Cardiac muscle cell (in vitro differentiated cells and primary cell): ENCODE data around the gene C16orf89. TPM values are rescaled to one million over a fixed set of nuclear protein-coding genes. Genes with fewer than 3 reads are reported as not detected.

Experiments used
- DNase-seq, 2 donors: peaks; one replicate each; pipeline versions ENCODE4 v3.0.0 to v3.0.0-alpha.2; 2010 to 2017; ENCODE audit warnings: low read depth in 1 of 2, low spot score in 1 of 2
- H3K27ac ChIP-seq: fragments of 200-600 bp; sonication (generic); 2 replicates; pipeline ENCODE4 v1.5.1; 2016
- H3K27me3 ChIP-seq: fragments of 200-600 bp; sonication (generic); 2 replicates; pipeline ENCODE4 v1.6.0; 2016; ENCODE audit warnings: control low read depth
- H3K36me3 ChIP-seq: fragments of 200-600 bp; sonication (generic); 2 replicates; pipeline ENCODE4 v1.5.1; 2016; ENCODE audit warnings: control low read depth
- H3K4me1 ChIP-seq: fragments of 200-600 bp; sonication (generic); 2 replicates; pipeline ENCODE4 v1.8.1; 2017; ENCODE audit warnings: low read depth, mild to moderate bottlenecking, mixed run types
- H3K4me3 ChIP-seq: fragments of 200-600 bp; sonication (generic); 2 replicates; pipeline ENCODE4 v1.5.1; 2016; ENCODE audit warnings: mild to moderate bottlenecking
- H3K9me3 ChIP-seq: fragments of 200-600 bp; sonication (generic); 2 replicates; pipeline ENCODE4 v1.5.1; 2017; ENCODE audit warnings: low read depth, mild to moderate bottlenecking, control low read depth
- polyA plus RNA-seq: library from polyadenylated mRNA; unstranded; fragments of >200 nt; fragmentation: Nextera tagmentation; extraction: Ambion mirVana; gene quantifications from 2 replicates; pipeline ENCODE4 v1.2.1, GENCODE V29; 2016
- total RNA-seq: library from RNA; depleted of rRNA; stranded (reverse); fragments of >200 nt; gene quantifications from 2 replicates; pipeline ENCODE4 v1.2.3, GENCODE V29; 2016
- TF ChIP-seq, protein P1 (sequence below): IDR thresholded peaks from 2 replicates; pipeline ENCODE4 v1.5.1; 2012; ENCODE audit warnings: low read depth, mild to moderate bottlenecking, low read length

C16orf89 gene
- total and polyA plus RNA-seq, 2 experiments from 2014 or later: 0.62 TPM; not detected in 1

- H3K27me3 ChIP-seq: no peaks in the 10 kb centered on the region
- TF ChIP-seq, protein P1, sequence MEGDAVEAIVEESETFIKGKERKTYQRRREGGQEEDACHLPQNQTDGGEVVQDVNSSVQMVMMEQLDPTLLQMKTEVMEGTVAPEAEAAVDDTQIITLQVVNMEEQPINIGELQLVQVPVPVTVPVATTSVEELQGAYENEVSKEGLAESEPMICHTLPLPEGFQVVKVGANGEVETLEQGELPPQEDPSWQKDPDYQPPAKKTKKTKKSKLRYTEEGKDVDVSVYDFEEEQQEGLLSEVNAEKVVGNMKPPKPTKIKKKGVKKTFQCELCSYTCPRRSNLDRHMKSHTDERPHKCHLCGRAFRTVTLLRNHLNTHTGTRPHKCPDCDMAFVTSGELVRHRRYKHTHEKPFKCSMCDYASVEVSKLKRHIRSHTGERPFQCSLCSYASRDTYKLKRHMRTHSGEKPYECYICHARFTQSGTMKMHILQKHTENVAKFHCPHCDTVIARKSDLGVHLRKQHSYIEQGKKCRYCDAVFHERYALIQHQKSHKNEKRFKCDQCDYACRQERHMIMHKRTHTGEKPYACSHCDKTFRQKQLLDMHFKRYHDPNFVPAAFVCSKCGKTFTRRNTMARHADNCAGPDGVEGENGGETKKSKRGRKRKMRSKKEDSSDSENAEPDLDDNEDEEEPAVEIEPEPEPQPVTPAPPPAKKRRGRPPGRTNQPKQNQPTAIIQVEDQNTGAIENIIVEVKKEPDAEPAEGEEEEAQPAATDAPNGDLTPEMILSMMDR: no peak
- no peak for DNase-seq
These were observed 50.4 kb downstream of the C16orf89 start for GRCh38 chr16:5015351-5015750.

DNA sequence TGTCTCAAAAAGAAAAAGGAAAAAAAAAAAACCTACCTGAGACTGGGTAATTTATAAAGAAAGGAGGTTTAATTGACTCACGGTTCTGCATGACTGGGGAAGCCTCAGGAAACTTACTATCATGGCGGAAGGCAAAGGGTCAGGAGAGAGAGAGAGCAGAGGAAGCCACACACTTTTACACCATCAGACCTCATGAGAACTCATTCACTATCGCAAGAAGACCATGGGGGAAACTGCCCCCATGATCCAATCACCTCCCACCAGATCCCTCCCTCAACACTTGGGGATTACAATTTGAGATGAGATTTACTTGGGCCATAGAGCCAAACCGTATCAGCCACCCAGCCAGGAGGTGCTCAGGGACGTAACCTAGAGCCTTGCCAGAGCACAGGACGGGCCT, 52.9 kb downstream of the C16orf89 start:
- no peak overlapping the region for H3K4me3 ChIP-seq
- TF ChIP-seq, protein P1: no peak
- H3K4me1 ChIP-seq: no peaks in the 10 kb centered on the region
- no peak overlapping the region for H3K27ac ChIP-seq
- no peaks in the 10 kb centered on the region for H3K9me3 ChIP-seq
- H3K36me3 ChIP-seq: no peaks in the 10 kb centered on the region
- no peaks in the 10 kb centered on the region for H3K27me3 ChIP-seq
- no peak for DNase-seq

More at GRCh38 chr16:5015351-5015750, 50.4 kb downstream of the C16orf89 start:
- H3K27ac ChIP-seq: no peak overlapping the region
- H3K9me3 ChIP-seq: no peaks in the 10 kb centered on the region
- no peaks in the 10 kb centered on the region for H3K36me3 ChIP-seq
- no peak overlapping the region for H3K4me3 ChIP-seq
- H3K4me1 ChIP-seq: no peaks in the 10 kb centered on the region

- Histone ChIP-seq H3K4me1 (no peaks in the 10 kb centered on the region), H3K9me3 (no peaks in the 10 kb centered on the region), H3K36me3 (no peaks in the 10 kb centered on the region), H3K27me3 (no peaks in the 10 kb centered on the region), H3K27ac (no peak overlapping the region), H3K4me3 (no peak overlapping the region)
- TF ChIP-seq, protein P1: no peak
- no peak for DNase-seq
These were observed 54.1 kb downstream of the C16orf89 start for GRCh38 chr16:5011637-5012036.

GRCh38 chr16:5010576-5011329, 55.0 kb downstream of the C16orf89 start:
- DNase-seq: no peak
- Histone ChIP-seq H3K27ac (no peak overlapping the region), H3K36me3 (no peaks in the 10 kb centered on the region), H3K4me3 (no peak overlapping the region), H3K4me1 (no peaks in the 10 kb centered on the region), H3K27me3 (no peaks in the 10 kb centered on the region), H3K9me3 (no peaks in the 10 kb centered on the region)
- TF ChIP-seq, protein P1: no peak

DNA sequence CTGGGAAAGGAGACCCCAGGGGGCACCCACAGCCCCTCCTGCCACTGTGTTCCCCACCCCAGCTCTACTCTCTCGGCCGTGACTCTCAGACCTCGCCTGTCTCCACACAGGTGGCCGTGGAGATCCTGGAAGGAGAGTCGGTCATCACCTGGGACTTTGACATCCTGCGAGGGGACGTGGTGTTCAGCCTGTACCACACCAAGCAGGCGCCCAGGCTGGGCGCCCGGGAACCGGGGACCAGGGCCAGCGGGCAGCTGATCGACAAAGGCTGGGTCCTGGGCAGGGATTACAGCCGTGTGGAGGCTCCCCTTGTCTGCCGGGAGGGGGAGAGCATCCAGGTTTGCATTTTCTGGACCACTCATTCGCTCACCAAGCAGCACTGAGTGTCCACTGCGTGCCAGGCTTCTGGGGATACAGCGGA, 57.4 kb downstream of the C16orf89 start:
- no peaks in the 10 kb centered on the region for H3K27me3 ChIP-seq
- no peak for DNase-seq
- TF ChIP-seq, protein P1: no peak

More for the DNA sequence above, 57.4 kb downstream of the C16orf89 start:
- no peak overlapping the region for H3K27ac ChIP-seq
- H3K4me1 ChIP-seq: peaks cover under 1% of the 10 kb centered on the region
- H3K4me3 ChIP-seq: no peak overlapping the region
- H3K9me3 ChIP-seq: no peaks in the 10 kb centered on the region
- H3K36me3 ChIP-seq: no peaks in the 10 kb centered on the region
